Common myeloid progenitor, CD34-positive (primary cell): ENCODE measurements around the gene HBG1.

Source experiments
- CTCF ChIA-PET: fragments of 350-600 bp; sonication (Branson Sonifier 250); formaldehyde crosslinking; loops from one replicate; lab custom pipeline; 2021; ENCODE audit warnings: antibody characterized with exemption; lab: Charles Lee
- POLR2A ChIA-PET: fragments of 350-600 bp; sonication (Branson Sonifier 250); formaldehyde crosslinking; loops from one replicate; lab custom pipeline; 2021; ENCODE audit warnings: antibody characterized with exemption; lab: Charles Lee
- DNase-seq, 3 donors: peaks; one replicate each; pipeline versions ENCODE4 v3.0.0 to v3.0.0-alpha.2; 2013
- H3K27ac ChIP-seq, 2 experiments: 1 replicate in 1 of 2; 2 replicates in 1 of 2; pipeline ENCODE4 v1.7.0; 2013; ENCODE audit warnings: inconsistent platforms in 2 of 2, low read length in 2 of 2, mild to moderate bottlenecking in 2 of 2, low read depth in 1 of 2, moderate library complexity in 1 of 2; ENCODE audit not compliant: severe bottlenecking in 2 of 2, insufficient read depth in 1 of 2, poor library complexity in 1 of 2
- H3K27me3 ChIP-seq, 5 experiments: replicated peaks in 2 of 5; 1 replicate in 3 of 5; 2 replicates in 2 of 5; pipeline versions ENCODE4 v1.6.1 to v1.7.0; 2013; ENCODE audit warnings: low read length in 4 of 5, mild to moderate bottlenecking in 2 of 5, moderate library complexity in 2 of 5, inconsistent platforms in 1 of 5; ENCODE audit not compliant: insufficient read depth in 5 of 5, control insufficient read depth in 4 of 5
- H3K36me3 ChIP-seq, 4 experiments: 1 replicate in 2 of 4; 2 replicates in 2 of 4; pipeline versions ENCODE4 v1.6.1 to v1.7.0; 2013; ENCODE audit warnings: low read length in 3 of 4, control low read depth in 1 of 4, mild to moderate bottlenecking in 1 of 4; ENCODE audit not compliant: control insufficient read depth in 4 of 4, insufficient read depth in 4 of 4
- H3K4me1 ChIP-seq, 4 experiments: 1 replicate in 3 of 4; 2 replicates in 1 of 4; pipeline versions ENCODE4 v1.6.1 to v1.7.1; 2013; ENCODE audit warnings: low read length in 3 of 4, mild to moderate bottlenecking in 3 of 4, control low read depth in 1 of 4, inconsistent platforms in 1 of 4, moderate library complexity in 1 of 4; ENCODE audit not compliant: control insufficient read depth in 4 of 4, insufficient read depth in 4 of 4; ENCODE audit errors: control extremely low read depth in 1 of 4
- H3K4me3 ChIP-seq, 7 experiments: 1 replicate in 4 of 7; 2 replicates in 3 of 7; pipeline versions ENCODE4 v1.5.1 to v1.7.0; 2013; ENCODE audit warnings: mild to moderate bottlenecking in 7 of 7, low read length in 6 of 7, moderate library complexity in 6 of 7, inconsistent platforms in 2 of 7, low read depth in 2 of 7, control low read depth in 1 of 7; ENCODE audit not compliant: insufficient read depth in 4 of 7, control insufficient read depth in 1 of 7; ENCODE audit errors: extremely low read depth in 1 of 7
- H3K9me3 ChIP-seq, 5 experiments: 1 replicate in 4 of 5; 2 replicates in 1 of 5; pipeline versions ENCODE4 v1.6.1 to v1.7.1; 2013; ENCODE audit warnings: low read length in 4 of 5, mild to moderate bottlenecking in 2 of 5, inconsistent platforms in 1 of 5, low read depth in 1 of 5, moderate library complexity in 1 of 5; ENCODE audit not compliant: control insufficient read depth in 4 of 5, insufficient read depth in 2 of 5; ENCODE audit errors: control extremely low read depth in 1 of 5
- WGBS: methylation state at CpG from one replicate; pipeline ENCODE4 v1.1.5; 2013; ENCODE audit not compliant: insufficient coverage; 5-methylcytosine and 5-hydroxymethylcytosine counted together

HBG1 gene

DNA sequence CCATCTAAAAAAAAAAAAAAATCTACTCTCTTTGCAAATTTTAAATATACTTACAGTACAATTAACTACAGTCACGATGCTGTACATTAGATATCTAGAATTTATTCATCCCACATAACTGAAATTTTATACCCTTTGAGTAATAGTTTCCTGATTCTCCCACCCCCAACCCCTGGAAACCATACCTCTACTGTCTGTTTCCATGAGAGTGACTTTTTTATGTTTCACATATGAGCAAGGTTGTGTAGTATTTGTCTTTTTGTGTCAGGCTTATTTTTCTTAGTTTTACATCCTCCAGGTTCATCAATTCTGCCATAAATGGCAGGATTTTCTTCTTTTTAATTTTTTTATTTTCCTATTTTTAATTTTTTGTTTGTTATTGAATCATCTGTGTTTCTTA, 26.0 kb downstream of the HBG1 start:
- POLR2A ChIA-PET: no interaction called here
- H3K9me3 ChIP-seq: peaks cover 0 to 4% (median 0%) of the 10 kb centered on the region in 5 experiments
- no peak overlapping the region for H3K4me3 ChIP-seq
- CTCF ChIA-PET: no interaction called here
- H3K36me3 ChIP-seq: no peaks in the 10 kb centered on the region
- WGBS: 100% methylated on average over 1 of the region's 1 CpG
- peaks cover 0 to 13% (median 0%) of the 10 kb centered on the region in 5 experiments for H3K27me3 ChIP-seq
- no peak for DNase-seq
- peaks cover 0 to 11% (median 7%) of the 10 kb centered on the region in 4 experiments for H3K4me1 ChIP-seq
- H3K27ac ChIP-seq: no peak overlapping the region

DNA sequence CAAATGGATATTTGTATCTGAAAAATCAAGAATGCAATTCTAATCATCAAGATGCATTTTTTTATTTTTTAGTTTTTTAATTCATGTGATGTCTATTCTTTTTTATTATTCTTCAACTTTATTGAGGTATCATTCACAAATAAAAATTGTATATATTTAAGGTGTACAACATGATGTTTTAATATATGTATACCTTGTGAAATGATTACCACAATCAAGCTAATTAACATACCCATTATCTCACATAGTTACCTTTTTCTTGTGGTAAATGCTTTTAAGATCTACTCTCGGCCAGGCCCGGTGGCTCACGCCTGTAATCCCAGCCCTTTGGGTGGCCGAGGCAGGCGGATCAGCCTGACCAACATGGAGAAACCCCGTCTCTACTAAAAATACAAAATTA, 26.5 kb downstream of the HBG1 start:
- Histone ChIP-seq H3K4me1 (peaks cover 0 to 11% (median 7%) of the 10 kb centered on the region in 4 experiments), H3K9me3 (peaks cover 0 to 4% (median 0%) of the 10 kb centered on the region in 5 experiments), H3K27ac (no peak overlapping the region), H3K4me3 (no peak overlapping the region), H3K27me3 (peaks cover 0 to 13% (median 0%) of the 10 kb centered on the region in 5 experiments), H3K36me3 (no peaks in the 10 kb centered on the region)
- DNase-seq: no peak
- POLR2A ChIA-PET: no interaction called here
- CTCF ChIA-PET: no interaction called here
- 100% methylated on average over 4 of the region's 6 CpGs for WGBS

DNA sequence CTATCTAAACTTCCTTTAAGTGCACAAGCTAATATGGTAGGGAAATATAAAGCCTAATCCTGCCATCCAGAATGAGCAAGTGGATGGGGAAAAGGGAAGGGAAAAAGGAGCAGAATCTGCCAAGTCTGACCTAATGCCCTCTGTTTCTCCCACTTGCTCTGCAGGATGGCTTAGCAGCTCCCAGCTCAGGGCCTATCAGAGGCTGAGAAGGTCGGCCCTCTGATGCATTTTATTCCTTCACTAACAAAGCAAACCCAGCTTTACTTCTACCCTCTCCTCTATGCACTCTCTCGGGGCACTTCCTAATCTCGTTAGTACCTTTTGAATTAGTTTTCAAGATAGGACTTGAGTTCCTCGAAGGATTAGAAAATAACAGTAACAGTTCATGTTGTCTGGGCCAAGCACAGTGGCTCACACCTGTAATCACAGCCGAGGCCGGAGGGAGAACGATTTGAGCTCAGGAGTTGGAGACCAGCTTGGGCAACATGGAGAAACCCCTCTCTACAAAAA, 39.2 kb downstream of the HBG1 start:
- no peak overlapping the region for H3K27ac ChIP-seq
- no peaks in the 10 kb centered on the region for H3K27me3 ChIP-seq
- ChIA-PET CTCF (interaction anchor here (0.7 to 1.3 kb wide), 6 partner anchors 10 to 172 kb away, joined by 3 to 4 read pairs (median 3); no protein-coding TSS in a partner anchor), POLR2A (no interaction called here)
- no peaks in the 10 kb centered on the region for H3K4me1 ChIP-seq
- no peaks in the 10 kb centered on the region for H3K9me3 ChIP-seq
- H3K36me3 ChIP-seq: no peaks in the 10 kb centered on the region
- no peak for DNase-seq
- WGBS: 60% methylated on average over 3 of the region's 7 CpGs
- no peak overlapping the region for H3K4me3 ChIP-seq

DNA sequence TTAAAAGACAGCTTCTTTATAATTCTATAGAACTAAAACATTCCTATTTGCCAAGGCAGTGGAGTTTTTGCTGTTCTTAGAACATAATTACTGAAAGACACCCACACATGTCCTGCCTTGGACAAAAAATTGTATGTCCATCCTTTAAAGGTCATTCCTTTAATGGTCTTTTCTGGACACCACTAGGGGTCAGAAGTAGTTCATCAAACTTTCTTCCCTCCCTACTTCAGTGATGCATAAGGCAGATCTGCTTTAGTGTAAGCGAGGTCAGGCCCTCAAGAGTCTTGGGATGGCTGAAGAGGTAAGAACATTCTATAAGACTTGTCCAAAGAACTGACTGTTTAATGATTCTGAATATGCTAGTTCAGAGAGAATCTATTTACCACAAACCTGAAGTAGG, 44.9 kb downstream of the HBG1 start:
- Histone ChIP-seq H3K4me3 (no peak overlapping the region), H3K27me3 (no peaks in the 10 kb centered on the region), H3K36me3 (no peaks in the 10 kb centered on the region), H3K27ac (no peak overlapping the region), H3K9me3 (no peaks in the 10 kb centered on the region), H3K4me1 (no peaks in the 10 kb centered on the region)
- DNase-seq: peak; percentile 57 to 61 (median 57)
- ChIA-PET CTCF (interaction anchor here (1.3 to 8.5 kb wide), 4 partner anchors 9 to 568 kb away, joined by 3 to 67 read pairs (median 4); partner anchors contain the start of gene OR51D1), POLR2A (no interaction called here)
- no CpG with 5 or more reads among the region's 1 CpG for WGBS

DNA sequence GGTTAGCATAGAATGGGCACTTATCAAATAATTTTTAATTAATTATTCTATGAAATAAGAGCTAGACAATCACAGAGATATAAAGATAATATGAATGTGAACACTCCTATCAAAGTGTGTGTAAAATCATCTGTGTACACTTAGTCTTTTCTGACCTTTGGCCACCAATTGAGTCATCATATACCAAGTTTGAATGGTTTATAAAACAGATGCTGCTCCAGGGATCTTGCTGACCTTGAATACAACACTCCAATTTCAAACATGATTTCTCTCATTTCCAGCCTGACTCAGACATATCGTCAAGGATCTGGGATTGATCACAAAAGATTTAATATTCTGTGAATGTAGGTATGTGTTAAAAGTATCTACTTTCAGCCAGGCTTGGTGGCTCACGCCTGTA, 46.3 kb downstream of the HBG1 start:
- Histone ChIP-seq H3K27me3 (no peaks in the 10 kb centered on the region), H3K4me3 (no peak overlapping the region), H3K27ac (no peak overlapping the region), H3K4me1 (no peaks in the 10 kb centered on the region), H3K9me3 (no peaks in the 10 kb centered on the region), H3K36me3 (no peaks in the 10 kb centered on the region)
- 100% methylated on average over 1 of the region's 2 CpGs for WGBS
- no peak for DNase-seq
- CTCF ChIA-PET: interaction anchor here (0.8 to 8.5 kb wide), 8 partner anchors 8 to 606 kb away, joined by 3 to 67 read pairs (median 4); partner anchors contain the start of genes OR51D1, OR51M1 and OR52N2
- POLR2A ChIA-PET: no interaction called here

DNA sequence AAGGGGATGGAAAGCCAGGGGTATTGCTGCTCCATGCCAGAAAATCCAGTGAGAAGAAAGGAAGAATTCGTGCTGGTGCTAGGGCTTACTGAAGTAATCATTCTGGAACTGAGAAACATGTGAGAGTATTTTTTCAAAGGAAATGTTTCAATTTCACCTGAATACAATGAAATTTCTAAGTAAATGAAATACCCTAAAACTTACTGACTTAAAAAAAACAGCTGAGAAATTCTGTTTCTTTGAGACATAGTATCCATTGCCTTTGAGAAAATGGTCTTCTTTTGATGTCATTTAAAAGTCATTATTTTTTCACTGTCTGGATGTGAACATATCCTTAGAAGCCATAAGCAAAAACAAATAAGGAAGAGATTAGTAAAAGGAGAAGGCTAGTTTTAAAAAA, 49.1 kb downstream of the HBG1 start, which contains the start of gene OR51V1:
Gene OR51V1, minus strand, starts transcription at position 101 of the 400 bp plus-strand sequence. Its CDS starts 0 bp downstream, at position 101.
- no CpG with 5 or more reads among the region's 1 CpG for WGBS
- H3K27ac ChIP-seq: no peak within 1 kb of the TSS
- no peaks in the 10 kb centered on the region for H3K4me1 ChIP-seq
- H3K36me3 ChIP-seq: no peaks in the 10 kb centered on the region
- no peak for DNase-seq
- CTCF ChIA-PET: no interaction called here
- no peaks in the 10 kb centered on the region for H3K27me3 ChIP-seq
- no peaks in the 10 kb centered on the region for H3K9me3 ChIP-seq
- POLR2A ChIA-PET: no interaction called here
- H3K4me3 ChIP-seq: no peak within 1 kb of the TSS

DNA sequence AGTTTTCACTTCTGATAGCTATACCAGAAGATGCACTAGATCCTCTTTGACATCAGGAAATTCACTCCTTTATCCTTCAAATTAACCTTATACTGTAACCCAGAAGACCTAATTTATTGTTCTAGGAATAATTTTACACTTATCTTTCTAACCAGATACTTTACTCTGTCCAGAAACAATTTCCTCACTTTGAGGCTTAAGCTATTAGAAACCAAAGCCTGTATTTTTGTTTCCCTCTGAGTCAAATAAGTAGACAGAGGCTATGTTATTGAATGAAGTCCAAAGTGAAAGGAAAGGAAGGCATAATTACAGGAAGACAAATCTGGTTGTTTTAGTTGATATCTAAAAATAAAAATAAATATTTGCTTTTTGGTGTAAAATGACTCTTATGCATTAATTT, 51.4 kb downstream of the HBG1 start:
- POLR2A ChIA-PET: no interaction called here
- no peaks in the 10 kb centered on the region for H3K27me3 ChIP-seq
- no peak overlapping the region for H3K4me3 ChIP-seq
- H3K27ac ChIP-seq: no peak overlapping the region
- CTCF ChIA-PET: no interaction called here
- no peak for DNase-seq
- peaks cover 0 to 2% (median 0%) of the 10 kb centered on the region in 5 experiments for H3K9me3 ChIP-seq
- H3K36me3 ChIP-seq: no peaks in the 10 kb centered on the region
- no peaks in the 10 kb centered on the region for H3K4me1 ChIP-seq
